ENCODE data around the gene NOL3.

NOL3 gene

GRCh38 chr16:67169642-67170167 is 633 bp upstream of the NOL3 start:
- DNase-seq: peak; percentile 42

DNA sequence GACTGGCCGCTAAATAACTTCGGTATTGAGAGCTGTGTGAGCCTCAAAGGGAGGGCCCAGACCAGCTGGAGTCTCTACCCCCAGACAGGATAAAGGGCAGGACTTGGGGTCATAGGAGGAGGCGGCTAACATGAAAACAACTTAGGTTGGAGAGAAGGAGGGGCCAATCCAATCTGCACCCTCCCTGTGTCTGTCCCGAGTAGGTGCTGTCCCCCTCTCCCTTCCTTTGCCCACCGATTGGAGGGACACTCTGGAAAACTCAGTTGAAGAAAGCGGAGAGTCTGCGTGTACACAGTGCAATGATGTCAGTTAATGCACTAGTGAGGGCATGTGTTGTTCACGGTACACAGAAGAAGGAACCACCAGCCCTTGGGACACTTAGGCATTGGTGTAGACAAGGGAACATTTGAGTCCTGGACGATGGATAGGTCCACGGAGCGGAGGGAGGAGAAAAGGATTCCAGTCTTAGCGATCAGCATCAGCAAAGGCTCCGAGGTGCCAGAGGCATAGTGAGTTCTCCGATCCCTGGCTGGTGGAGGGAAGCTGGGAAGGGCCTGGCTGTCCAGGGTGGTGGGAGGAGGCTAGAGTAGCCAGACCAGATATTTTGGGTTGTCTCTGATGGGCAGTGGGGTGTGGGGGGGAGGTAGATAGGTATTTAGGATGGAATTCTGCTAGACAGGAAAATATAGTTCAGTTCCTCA is 761 bp downstream of the NOL3 start:
- no peak for DNase-seq

DNA sequence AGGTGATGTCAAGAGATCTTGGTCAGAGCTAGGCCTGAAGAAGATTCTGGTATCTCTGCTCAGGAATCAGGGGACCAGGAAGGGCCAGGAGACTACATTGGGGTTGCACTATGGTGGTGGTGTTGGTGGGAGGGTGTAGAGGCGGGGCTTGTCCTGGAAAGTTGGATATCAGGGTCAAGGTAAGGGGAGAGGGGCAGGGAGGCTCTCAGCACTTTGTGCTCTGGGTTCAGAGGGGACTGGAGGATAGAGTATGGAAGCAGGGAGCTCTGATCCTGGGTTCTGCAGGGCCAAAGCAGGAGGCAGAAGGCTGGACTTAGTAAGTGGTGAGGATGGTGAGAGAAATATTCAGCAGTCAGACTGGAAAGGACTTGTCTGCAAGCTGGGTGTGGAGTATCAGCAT is 3.0 kb downstream of the NOL3 start:
- no peak for DNase-seq

- DNase-seq: peak; percentile 73
Observed at GRCh38 chr16:67173808-67174705, 3.7 kb downstream of the NOL3 start.

DNA sequence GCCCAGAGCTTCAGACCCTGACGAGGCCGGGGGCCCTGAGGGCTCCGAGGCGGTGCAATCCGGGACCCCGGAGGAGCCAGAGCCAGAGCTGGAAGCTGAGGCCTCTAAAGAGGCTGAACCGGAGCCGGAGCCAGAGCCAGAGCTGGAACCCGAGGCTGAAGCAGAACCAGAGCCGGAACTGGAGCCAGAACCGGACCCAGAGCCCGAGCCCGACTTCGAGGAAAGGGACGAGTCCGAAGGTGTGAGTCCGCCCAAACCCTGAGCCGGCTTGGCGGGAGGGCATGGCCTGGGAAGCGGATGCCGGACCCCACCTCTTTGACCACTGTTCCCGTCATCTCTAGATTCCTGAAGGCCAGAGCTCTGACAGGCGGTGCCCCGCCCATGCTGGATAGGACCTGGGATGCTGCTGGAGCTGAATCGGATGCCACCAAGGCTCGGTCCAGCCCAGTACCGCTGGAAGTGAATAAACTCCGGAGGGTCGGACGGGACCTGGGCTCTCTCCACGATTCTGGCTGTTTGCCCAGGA is 4.4 kb downstream of the NOL3 start:
- peak; percentile 35 for DNase-seq

DNA sequence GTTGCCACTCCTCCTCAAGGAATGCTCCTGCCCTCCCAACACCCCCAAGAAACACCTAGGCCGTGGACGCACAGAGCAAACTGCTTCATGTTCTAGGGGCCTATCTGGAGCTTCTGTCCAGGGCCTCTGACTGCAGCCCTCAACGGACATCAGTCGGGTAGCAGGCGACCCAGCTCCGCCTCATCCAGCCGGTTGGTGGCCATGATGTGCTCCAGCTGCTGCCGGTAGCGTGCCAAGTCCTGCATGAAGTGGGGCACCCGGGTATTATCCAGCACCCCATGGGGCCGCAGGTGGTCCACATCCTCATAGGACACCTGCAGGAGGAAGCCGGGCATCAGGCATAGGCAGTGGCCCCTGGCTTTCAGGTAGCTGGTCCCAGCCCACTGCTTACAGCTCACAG is 6.3 kb downstream of the NOL3 start:
- DNase-seq: no peak

DNA sequence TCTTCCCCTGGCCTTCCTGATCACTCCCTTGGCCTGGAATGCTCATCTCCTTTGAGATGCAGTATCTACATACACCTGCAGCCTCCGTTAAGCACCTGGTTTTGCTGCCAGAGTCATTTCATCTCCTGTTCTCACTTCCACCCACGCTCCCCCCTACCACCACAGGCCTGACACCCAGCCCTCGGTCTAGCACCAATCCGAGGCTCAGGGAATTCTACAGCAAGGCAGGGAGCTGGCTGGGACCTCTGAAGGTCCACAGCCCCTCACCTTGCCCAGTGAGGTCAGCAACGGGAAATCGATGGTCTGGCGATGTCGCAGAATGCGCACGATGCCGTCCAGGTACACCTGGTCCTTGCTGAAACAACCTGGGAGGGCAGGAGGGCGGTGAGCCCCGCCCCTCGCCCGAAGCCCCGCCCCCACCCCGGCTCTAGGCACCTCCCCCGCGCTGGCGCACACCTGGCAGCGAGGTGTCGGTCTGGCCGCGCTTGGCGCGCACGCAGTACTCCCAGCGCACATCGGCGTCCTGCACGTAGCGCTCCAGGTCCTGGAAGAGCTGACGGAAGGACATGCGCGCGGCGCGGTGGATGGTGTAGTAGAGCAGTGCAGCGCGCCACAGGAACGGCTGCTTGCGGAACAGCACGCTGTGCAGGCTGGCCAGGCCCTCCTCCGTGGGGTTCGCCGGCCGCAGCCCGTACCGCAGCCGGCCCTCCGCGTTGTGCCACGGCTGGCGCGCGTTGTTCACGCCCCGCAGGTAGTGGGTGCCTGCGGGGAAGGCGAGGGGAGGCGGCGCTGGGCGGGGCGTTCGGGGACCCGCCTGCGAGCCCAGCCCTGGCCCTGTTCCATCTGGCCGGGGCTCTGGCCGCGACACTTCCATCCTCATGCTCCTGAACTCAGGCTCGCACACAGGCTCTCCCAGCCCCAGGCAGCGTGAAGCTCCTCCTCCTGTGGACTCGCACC is 7.7 kb downstream of the NOL3 start:
- DNase-seq: peak; percentile 71

DNA sequence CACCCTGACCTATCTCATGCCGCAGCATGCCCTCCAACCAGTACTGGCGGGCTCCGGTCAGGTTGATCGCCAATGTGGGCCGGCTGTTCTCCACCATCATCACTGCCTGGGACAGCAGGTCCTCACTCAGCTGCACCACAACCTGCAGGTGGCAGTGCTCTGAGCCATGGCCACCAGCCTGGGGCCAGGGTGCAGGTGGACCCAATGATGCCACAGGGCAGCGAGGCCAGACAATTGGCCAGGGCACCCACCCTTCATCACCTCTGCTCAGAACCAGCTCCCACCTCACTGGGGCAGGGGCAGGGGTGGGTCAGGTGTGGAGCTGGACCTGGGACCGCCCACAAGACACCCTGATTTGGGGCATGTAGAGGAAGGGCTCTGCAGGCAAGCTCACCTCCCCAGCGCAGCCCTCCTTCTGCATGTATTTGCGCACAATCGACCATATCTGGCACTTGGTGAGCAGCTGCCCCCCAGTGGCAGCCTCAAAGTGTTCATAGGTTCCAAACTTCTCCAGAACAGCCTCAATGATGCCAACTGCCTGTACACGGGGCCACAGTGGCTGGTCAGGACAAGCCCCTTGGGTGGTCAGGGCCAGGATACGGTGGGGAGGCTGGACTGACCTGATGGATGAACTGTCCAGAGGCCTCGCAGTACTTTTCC is 9.2 kb downstream of the NOL3 start:
- DNase-seq: no peak

DNA sequence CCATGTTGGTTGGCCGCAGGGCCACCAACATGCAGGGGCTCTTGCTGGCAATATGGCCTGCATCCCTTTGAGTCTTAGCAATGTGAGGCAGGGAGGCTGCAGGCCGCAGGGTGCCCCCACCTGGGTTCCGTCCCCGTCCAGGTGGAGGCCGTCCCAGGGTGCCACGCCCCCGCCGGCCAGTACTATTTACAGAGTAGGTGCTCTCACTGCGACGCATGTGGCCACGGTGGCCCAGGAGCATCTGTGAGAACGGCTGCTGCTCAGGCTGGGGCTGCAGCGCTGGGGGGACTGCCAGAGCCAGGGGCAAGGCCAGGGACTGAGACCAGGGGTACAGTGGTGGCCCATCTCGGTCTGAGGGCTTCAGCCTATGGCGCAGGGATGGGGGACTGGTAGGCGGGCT is 9.8 kb downstream of the NOL3 start:
- DNase-seq: no peak

DNA sequence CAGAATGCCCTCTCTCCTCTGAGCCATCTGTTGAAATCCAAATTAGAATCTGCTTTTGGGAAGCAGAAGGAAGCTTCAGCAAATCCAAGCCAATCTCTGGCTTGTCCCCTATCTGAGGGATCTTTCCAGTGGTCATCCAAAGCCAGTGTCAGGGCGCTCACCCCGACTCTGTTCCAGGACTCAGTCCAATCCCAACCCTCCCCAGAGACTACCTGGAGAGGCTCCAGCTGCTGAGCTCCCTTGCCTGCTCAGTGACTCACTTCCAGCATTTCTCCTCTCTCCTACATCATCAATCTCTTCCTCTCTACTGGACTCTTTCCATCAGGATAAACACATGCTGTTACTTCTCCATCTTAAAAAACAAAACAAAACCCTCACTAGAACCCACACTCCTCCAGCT is 11.0 kb downstream of the NOL3 start:
- DNase-seq: no peak

GRCh38 chr16:67182288-67182687 is 11.9 kb downstream of the NOL3 start:
- no peak for DNase-seq

- no peak for DNase-seq
Observed at GRCh38 chr16:67183284-67183626, 12.9 kb downstream of the NOL3 start.

DNA sequence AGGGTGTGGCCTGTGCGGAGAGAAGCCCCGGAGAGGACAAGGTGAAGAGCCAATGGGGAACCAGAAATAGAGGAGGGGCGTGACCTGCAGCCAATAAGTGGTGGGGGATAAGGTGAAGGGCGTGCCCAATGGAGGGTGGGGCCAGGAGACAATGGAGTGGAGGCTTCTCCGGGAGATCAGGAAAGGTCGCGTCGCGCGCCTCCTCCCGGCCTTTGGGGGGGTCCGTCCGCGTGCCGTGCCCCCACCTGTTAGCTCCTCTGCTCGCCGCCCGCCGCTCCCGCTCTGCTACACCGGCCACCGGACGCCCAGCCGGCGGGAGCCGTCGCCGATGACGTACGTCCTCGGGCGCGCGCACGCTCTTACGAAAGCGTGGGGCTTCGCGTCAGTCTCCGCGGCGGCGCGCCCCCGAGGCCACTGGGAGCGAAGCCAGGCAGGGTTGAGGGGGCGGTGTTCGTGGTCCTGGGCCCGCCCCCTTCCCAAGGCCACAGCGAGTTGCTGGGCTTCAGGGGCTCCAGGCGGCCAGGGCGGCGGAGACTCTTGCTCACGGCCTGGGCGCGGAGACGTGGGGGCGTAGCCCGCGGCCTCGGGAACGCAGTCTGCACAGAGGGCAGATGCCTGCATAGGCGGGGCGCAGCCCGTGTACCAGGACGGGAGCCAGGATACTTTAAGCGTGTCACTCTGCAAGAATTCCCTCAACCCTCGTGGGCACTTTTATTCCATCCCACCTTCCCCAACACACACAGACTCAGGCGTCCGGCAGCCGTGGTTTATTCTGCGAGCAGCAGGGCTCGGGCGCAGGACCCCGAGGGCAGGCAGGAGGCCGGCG is 13.5 kb downstream of the NOL3 start, which contains the start of gene MATCAP1:
Gene MATCAP1, minus strand, starts transcription at position 337 of the 826 bp plus-strand sequence. CDS start 3,353 bp downstream, outside the sequence.
- DNase-seq: peak; percentile 100

DNA sequence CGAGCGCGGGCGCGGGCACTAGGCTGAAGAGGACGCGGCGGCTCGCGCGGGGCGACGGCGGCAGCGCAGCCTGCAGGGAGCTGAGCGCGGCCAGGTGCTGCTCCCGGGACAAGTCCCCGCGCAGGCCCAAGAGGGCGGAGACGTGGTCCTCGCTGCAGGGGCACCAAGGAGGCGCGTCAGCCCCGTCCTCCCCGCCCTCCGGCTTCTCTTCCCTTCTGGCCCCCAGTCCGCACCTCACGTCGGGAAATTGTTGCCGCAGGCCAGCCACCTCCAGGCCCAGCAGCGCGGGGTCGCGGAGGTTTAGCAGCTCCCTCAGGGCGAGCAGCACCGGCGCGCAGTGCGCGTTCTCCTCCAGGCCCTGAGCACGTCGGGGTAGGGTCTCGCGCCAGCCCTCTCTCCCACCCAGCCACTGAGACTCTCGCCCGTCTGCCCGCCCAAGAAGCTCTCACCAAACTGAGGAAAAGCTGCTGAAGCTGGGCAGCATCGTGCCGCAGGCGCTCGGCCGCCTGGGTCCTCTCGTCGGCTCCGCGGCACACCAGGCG is 14.2 kb downstream of the NOL3 start:
- peak; percentile 35 for DNase-seq

GRCh38 chr16:67184995-67185650 is 14.8 kb downstream of the NOL3 start:
- peak; percentile 70 for DNase-seq

DNA sequence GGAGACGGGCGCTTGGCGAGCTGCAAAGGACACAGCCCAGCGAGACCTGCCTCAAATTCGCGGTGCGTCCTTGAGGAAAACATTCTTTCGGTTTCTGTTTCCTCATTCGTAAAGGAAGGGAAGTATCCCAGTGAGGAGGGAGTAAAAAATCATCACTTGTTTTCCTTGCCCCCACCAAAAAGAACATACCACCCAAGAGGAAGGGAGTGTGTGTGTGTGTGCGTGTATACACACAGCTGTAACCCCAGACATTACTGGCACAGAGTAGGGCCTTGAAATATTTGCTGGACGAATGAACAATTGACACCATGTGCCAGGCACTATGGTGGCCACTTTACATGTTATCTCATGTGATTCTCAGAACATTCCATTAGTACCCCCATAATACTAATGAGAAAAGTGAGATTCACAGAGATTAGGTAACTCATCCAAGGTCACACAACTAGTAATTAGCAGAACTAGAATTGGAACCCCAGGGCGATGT is 15.4 kb downstream of the NOL3 start:
- no peak for DNase-seq

DNA sequence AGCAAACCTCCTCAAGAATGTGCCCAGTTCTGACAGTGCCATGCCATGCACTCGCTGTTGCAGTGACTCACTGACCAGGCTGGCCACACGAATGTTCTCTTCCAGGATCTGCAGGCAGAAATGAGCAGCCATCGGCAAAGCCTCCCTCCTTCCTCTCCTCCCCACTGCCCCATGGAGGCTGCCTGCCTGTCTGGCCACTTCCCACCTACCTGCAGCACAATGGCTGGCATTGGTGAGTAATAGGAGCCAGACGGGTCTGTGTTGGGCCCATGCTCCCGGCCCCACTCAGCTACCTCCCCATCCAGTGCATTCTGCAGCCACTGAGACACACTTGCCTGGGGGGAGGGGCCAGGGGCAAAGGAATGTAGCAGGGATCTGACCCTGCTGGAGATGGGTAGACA is 16.2 kb downstream of the NOL3 start:
- no peak for DNase-seq

- DNase-seq: no peak
Observed at GRCh38 chr16:67187175-67187890, 17.0 kb downstream of the NOL3 start.

DNA sequence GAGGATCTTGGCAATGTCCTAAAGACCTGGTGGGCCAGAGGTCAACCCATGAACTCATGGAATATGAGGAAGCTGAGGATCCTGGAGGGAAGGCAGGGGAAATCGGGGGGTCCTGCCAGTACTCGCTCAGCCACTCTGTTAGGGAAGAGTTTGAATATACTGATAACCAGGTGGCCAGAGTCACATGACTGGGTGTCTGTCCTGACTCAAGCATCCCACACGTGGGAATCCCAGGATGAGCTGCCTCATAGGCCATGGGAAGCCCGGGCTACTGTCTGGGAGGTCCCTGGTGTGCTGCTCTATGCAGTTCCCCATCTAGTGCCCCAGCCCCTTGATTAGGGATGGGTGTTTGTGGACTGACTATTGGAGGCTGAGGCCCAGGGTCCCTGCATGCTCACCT is 18.0 kb downstream of the NOL3 start:
- DNase-seq: no peak
